GM21619 (cell line): ENCODE results near the gene BCLAF3.
A peak's percentile ranks its signal among the peaks of the same experiment; 100 is the strongest.

Source experiments
- ATAC-seq: cut with Tn5 transposase; IDR thresholded peaks from one replicate; pipeline ENCODE4 v1.9.1; 2021; ENCODE audit not compliant: unreplicated experiment

BCLAF3 gene

GRCh38 chrX:19968276-19968675, 22.6 kb downstream of the BCLAF3 start:
- ATAC-seq: no peak

GRCh38 chrX:19966056-19966455, 24.8 kb downstream of the BCLAF3 start:
- no peak for ATAC-seq

DNA sequence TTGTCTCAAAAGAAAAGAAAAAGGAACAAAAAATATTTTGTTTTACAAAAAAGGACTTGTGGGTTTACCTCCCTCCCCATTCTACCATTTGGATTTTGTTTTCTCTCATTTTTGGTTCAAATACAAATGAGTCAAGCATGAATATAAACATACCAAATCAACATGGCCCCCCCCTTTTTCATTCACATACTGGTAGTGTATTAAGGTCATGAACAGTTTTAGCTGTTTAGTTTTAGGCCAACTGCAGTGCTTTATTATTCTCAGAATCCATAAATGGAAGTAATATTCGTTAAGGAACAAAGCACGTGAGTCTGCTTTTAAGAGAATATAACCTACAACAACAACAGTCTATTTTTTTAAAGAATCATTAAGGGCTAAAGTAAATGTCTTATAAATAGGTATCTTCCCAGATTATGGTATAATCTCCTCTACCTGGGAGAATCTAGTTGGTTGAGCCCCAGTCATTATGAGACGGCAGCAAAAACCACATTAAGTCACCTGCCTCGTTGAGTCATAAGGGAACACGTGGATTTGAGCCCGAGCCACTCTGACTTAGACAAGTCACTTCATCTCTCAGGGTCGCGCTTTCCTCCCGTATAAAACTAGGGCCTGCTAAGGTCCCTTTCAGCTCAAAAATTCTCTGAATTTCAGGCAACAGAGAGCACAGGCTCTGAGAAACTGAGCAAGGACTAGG, 26.7 kb downstream of the BCLAF3 start:
- no peak for ATAC-seq

GRCh38 chrX:19960913-19961312, 29.9 kb downstream of the BCLAF3 start:
- peak; percentile 51 for ATAC-seq

DNA sequence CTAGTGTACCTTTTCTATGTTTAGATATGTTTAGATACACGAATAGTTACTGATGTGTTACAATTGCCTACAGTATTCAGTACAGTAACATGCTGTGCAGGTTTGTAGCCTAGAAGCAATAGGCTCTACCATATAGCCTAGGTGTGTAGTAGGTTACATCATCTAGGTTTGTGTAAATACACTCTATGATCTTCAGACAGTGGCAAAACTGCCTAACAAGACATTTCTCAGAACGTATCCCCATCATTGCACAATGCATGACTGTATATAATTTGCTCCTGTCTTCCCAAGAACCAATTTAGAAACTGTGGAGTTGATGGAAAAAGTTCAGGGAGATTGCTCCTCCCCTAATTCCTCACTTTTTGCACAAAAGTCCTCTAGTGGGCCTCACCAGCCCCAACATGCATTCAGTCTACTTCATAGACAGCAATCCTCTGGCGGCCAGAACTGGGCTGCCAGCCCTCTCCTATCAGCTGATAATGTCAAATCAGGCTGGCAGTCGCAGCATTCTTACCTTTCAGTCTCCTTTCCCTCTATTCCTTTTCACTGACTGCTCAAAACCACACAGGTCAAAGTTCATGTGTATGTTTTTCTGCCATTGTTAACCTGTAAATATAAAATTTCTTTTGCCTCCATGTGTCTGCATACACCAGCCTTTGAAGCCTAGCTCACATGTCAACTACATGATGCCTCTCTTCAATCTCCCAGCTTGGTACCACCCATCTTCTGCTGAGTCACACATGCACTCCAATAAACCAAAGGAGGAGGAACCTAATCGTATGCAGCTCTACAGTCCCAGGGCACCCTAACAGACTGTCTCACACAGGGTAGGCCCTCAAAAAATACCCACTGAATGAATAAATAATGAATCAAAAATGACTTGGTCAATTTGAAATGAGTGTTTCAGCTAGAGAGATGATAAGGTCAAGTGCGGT, 32.0 kb downstream of the BCLAF3 start:
- ATAC-seq: no peak

DNA sequence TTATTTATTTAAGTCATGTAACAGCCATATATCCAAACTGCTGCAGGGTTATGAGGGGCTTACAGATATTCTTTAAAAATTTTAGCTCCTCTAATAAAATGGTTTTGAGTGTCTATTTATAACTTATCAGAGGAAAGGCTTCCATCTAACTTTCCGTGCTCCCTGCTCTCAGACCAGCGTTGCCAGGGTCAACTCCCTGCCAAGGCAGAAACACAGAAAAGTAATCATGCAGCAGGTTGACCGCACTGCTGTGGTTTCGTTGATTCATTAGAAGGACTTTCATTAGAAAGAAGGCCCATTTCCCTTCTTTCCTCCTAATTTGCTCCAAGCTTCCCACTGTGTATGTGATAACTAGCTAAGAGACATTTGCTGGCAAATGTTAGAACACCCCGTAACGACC, 33.9 kb downstream of the BCLAF3 start:
- no peak for ATAC-seq

GRCh38 chrX:19956306-19956705, 34.6 kb downstream of the BCLAF3 start:
- ATAC-seq: no peak

- ATAC-seq: no peak
Observed at GRCh38 chrX:19955306-19955705, 35.6 kb downstream of the BCLAF3 start.

DNA sequence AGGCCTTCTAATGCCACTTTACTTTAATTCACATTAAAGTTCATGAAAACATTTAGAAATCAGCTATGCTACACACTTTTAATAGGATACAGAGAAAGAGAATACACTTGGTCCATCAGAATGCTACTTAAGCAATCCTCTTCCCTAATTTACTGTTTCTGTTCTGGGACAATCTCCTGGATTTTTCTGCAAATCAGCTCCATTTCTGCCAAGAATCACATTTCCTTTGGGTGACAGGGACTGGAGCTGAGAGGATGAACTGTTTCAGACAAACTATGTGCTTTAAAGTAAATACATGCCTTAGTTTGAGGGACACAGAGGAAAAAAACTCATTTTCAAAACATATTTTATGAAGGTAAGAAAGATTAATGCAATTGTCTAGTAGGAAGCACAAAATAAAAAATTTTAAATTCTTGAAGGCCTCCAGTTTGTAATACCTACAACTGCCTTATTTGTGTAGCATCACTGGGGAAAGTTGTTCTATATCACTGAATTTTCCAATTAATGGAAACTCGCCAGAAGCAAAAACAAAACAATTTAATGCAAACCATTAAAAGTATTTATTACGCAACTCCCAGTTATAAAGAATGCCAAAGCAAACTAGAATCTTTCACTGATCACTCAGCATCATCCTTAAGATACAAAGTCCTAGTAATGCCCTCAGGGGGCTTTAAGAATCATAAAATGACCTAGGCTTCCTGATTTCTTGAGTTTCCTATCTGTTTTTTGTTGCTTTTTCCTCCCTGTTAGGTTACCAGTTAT, 36.3 kb downstream of the BCLAF3 start:
- no peak for ATAC-seq

GRCh38 chrX:19953145-19953544, 37.7 kb downstream of the BCLAF3 start:
- ATAC-seq: no peak

DNA sequence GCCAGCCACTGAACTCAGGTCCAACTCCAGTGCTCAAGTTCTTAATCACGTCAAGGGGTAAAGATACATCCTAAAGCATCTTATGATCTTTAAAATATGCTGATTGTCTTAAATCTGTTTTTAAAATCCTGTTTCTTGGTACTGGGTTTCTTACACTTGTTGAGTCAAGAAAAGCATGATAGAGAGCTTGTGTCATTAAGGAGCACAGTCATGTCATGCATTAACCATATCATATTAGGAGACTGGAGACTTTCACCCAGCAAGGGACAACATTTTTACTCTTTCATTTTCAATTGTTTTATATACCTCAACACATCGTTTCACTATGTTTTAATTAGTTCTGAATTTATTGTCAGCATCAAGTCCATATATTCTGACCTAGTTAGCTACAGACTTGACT, 41.5 kb downstream of the BCLAF3 start:
- no peak for ATAC-seq

DNA sequence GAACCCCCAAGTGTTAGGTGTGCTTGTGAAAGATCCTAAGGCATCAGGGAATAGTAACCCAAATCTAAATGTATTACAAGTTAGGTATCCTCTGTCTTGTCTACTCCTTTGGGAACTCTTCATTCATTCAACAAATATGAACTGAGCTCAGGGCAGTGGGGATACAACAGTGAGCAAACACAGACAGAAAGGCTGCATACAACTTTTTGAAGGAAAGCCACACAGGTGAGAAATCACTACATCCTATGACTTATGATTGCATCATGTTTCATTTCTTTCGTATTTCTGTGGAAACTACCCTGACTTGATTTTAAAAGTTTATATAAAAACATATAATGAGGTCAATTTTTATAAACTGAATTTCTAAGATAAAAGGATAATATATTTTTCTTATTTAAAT, 43.2 kb downstream of the BCLAF3 start:
- ATAC-seq: no peak
